SHP77 treated with DMSO at 0.1 percent for 48 hours (cell line): Measurements from ENCODE around the gene GAK.

ENCODE experiments used
- DNase-seq: peaks from one replicate; lab custom pipeline; 2025; lab: John Stamatoyannopoulos, UW

GAK gene

DNA sequence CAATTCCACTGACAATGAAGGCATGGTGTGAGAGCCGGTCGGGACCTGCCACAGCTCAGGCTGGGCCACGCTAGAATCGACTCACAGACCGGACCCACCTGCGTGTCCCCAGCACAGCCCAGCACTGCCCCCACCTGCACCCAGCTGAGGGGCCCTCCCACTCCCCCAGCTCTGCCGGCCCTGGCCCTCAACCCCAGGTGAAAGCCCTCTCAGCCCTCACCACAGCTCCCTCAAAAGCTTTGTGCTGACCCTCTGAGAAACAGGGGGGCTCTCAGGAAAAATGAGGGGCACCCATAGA lies 25.1 kb downstream of the GAK start:
- no peak for DNase-seq

- no peak for DNase-seq
These were observed 25.6 kb downstream of the GAK start for GRCh38 chr4:906339-907102.

- DNase-seq: no peak
These were observed 26.4 kb downstream of the GAK start for GRCh38 chr4:905485-906338.

GRCh38 chr4:903066-904046 lies 28.8 kb downstream of the GAK start:
- no peak for DNase-seq

- DNase-seq: no peak
These were observed 30.8 kb downstream of the GAK start for GRCh38 chr4:901192-901910.

GRCh38 chr4:900721-901120 lies 31.4 kb downstream of the GAK start:
- no peak for DNase-seq

DNA sequence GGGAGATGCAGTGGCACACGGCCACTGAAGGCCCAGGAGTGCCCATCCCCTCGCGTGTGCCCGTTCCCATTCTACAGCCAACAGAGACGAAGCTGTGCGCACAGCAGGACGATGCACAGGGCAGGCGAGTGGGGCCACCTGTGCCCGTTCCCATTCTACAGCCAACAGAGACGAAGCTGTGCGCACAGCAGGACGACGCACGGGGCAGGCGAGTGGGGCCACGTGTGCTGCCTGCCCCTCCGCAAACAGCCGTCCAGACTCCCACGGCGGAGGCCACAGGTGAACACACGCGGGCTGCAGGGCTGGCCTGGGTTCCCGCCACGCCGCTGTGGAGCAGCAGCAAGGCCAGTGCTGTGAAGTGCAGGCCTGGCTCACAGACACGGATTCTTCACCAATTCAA lies 32.0 kb downstream of the GAK start:
- no peak for DNase-seq

GRCh38 chr4:899556-899906 lies 32.6 kb downstream of the GAK start:
- DNase-seq: no peak

DNA sequence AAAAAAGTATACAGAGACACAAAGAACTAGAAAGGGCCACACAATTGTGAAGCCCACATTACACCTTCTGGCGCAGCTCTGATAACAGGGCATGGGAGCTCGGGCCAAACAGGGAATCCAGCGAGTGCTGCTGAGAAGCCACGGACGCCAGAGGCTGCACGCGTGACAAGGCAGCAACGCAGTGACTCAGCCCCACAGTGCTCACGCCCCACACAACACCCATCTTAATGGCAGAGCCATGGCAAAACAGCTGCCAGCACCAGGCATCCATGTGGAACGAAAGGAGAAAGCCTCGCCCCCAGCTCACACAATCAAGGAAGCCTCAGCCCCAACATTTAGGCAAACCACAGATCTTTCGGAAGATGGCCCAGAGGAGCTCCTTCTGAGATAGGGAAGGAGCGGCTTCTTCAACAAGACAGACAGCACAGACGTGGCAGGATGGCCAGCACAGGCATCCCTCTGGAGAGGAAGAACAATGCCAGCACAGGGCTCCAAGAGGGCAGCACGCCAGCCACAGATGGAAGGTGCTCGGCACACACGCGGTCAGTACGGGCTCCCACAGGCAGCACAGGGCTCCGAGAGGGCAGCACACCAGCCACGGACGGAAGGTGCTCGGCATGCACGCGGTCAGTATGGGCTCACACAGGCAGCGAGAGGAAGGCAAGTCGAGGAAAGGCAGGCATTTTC lies 33.1 kb downstream of the GAK start:
- no peak for DNase-seq

- no peak for DNase-seq
These were observed 34.0 kb downstream of the GAK start for GRCh38 chr4:898123-898522.

GRCh38 chr4:896630-897029 lies 35.5 kb downstream of the GAK start:
- no peak for DNase-seq

DNA sequence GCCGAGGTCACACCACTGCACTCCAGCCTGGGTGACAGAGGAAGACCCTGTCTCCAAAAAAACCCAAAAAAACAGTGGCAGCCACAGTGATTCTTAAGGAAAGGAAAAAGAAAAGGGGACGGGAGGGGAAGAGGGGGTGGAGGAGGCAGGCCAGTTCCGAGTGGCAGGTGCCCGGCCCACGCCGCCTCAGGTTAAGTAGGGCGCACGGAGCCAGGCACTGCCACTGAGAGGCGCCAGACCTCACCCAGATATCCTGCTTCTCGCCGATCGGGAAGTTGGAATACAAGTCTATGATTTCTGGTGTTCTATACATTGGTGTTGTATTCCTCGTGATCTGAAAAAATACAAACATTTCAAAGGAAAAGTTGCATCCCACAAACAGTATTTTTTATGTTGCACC lies 35.9 kb downstream of the GAK start:
- DNase-seq: no peak

GRCh38 chr4:895596-895995 lies 36.5 kb downstream of the GAK start:
- no peak for DNase-seq

DNA sequence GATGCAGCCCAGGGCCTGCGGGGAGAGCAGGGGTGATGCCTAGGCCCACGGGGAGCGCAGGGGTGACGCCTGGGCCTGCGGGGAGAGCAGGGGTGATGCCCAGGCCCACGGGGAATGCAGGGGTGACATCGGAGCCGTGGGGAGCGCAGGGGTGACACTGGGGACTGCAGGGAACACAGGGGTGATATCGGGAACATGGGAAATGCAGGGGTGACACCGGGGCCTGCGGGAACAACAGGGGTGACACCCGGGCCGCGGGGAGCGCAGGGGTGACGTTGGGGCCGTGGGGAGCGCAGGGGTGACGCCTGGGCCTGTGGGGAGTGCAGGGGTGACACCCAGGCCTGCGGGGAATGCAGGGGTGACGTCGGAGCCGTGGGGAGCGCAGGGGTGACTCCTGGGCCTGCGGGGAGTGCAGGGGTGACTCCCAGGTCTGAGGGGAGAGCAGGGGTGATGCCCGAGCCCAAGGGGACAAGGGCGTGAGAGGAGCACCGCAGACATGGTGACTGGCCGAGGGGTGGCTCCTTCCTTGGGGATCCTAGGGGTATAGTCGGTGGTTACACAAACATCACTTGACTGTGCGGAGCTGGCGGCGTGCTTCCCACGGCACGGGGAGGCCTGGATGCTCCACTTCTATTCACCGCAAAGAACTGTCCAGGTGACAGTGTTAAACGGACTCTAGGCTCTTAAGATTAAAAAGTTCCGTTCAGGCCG lies 38.0 kb downstream of the GAK start:
- no peak for DNase-seq

- no peak for DNase-seq
These were observed 38.7 kb downstream of the GAK start for GRCh38 chr4:893276-893994.

GRCh38 chr4:892780-893179 lies 39.3 kb downstream of the GAK start:
- DNase-seq: no peak

- DNase-seq: no peak
These were observed 40.4 kb downstream of the GAK start for GRCh38 chr4:891747-892146.

- DNase-seq: no peak
These were observed 42.0 kb downstream of the GAK start for GRCh38 chr4:890036-890695.

DNA sequence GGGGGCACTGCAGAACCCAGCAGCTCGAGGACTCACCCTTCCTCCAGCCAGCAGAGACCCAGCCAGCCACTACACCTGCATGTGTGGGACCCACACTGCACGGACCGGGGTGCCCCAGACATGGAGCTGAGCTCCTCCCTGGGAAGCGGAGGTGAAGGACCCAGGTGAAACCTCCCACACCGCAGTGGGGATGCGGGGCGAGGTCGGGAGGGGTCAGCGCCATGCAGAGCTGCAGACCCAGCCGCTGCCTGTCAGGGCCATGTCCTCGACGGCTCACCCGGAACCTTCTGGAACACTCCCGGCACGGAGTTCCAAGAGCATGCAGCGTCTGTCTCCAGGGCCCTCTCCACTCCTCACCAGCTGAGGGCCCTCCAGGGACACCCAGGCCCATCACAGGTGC lies 42.6 kb downstream of the GAK start:
- no peak for DNase-seq
